ENCODE measurements around the gene PDCD1. TPM values are rescaled to one million over a fixed set of nuclear protein-coding genes. Genes with fewer than 3 reads are reported as not detected.

The PDCD1 gene
- total RNA-seq, 2 donors from 2014 or later, result 0.27 to 0.80 TPM

DNA sequence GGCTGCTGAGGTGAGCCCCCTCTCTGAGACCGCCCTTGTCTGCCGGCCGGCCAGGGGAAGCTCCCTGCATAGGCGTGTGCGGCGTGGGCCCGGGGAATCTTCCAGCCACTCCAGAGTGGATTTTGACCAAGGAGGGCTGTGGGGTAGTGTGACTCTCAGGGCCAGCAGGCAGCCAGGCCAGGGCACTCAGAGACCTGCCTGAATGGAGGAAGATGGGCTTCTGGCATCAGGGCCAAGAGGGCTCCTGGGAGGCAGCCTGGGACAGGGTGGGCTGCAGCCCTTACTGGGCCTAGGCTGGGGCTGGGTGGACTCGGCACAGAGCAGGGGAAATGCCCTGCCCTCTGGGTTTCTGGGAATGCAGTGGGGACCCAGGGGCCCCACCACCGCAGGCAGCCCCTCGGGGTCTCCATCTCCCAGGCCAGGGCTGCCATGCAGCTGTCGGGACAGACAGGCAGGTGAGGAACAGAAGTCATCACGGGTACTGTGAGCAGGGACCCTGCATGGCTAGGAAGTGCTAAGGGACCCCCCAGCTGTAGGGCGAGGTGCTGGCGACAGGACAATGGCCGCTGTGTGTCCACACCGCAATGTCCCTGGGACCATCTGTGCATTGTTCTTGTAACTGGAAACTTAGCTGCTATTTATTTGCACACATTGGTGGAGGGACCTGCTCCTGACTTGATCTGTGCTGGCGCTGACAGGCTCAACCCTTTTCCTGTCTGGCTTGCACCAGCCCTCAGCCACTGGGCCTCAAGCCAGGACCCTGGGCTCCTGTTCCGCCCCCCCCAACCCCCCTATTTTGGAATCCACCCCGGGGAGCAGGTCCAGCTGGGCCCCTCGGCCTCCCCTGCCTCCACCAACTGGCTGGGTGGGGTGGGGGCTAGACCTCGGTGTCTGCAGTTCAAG, 4.1 kb downstream of the PDCD1 start:
- H3K4me1 ChIP-seq (replicated peaks), result peaks cover 7% of the 10 kb centered on the region
- TF ChIP-seq POLR2A (IDR thresholded peaks at IDR 0.05) (no peak), POLR2AphosphoS5 (IDR thresholded peaks at IDR 0.05) (no peak)
- TF ChIP-seq, protein P1, sequence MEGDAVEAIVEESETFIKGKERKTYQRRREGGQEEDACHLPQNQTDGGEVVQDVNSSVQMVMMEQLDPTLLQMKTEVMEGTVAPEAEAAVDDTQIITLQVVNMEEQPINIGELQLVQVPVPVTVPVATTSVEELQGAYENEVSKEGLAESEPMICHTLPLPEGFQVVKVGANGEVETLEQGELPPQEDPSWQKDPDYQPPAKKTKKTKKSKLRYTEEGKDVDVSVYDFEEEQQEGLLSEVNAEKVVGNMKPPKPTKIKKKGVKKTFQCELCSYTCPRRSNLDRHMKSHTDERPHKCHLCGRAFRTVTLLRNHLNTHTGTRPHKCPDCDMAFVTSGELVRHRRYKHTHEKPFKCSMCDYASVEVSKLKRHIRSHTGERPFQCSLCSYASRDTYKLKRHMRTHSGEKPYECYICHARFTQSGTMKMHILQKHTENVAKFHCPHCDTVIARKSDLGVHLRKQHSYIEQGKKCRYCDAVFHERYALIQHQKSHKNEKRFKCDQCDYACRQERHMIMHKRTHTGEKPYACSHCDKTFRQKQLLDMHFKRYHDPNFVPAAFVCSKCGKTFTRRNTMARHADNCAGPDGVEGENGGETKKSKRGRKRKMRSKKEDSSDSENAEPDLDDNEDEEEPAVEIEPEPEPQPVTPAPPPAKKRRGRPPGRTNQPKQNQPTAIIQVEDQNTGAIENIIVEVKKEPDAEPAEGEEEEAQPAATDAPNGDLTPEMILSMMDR (IDR thresholded peaks at IDR 0.05), result no peak
- no peak for DNase-seq (ENCODE audit: low spot score)
- no peak overlapping the region for H3K4me3 ChIP-seq
- H3K36me3 ChIP-seq, result no peaks in the 10 kb centered on the region
- no peak overlapping the region for H3K27ac ChIP-seq
- intact Hi-C loops (cut with DNase I), result no loop called here
- WGBS, result 45% methylated on average over 17 of the region's 21 CpGs
- no peaks in the 10 kb centered on the region for H3K9me3 ChIP-seq
- no peaks in the 10 kb centered on the region for H3K27me3 ChIP-seq (replicated peaks; ENCODE audit: insufficient read depth)

DNA sequence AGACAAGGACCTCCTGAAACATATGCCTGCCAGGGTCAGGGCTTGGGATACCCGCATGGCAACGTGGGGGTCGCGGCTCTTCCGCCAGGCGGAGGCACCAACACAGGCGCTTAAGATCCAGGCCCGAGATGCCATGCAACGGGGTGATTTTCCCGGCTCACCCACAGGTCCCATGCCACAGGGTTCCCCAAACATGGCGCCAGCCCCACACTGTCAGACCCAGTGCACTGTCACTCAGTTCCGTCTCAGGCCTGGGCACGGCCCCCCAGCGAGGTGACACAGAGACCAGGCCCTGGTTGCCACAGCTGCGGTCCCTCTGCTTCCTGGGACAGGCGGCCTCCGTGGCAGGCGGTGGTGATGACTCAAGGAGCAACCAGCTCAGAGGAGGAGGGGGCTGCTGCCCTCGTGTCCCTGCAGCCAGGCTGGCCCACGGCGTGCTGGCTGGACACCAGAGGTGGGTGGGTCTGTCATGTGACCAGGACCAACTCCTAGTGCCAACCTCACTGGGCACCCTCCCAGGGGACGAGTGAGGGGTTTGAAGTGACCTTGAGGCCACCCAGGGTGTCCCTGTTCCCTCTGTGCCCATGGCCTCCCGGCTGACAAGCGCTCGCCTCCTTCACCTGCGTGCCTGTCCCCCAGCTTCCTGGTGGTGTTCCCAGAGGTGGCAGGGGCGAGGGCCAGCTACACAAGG, 4.9 kb downstream of the PDCD1 start:
- DNase-seq (ENCODE audit: low spot score), result no peak
- intact Hi-C loops (cut with DNase I), result no loop called here
- Histone ChIP-seq H3K4me3 (no peak overlapping the region), H3K36me3 (no peaks in the 10 kb centered on the region), H3K27me3 (replicated peaks; ENCODE audit: insufficient read depth) (no peaks in the 10 kb centered on the region), H3K27ac (no peak overlapping the region), H3K4me1 (replicated peaks) (peaks cover 7% of the 10 kb centered on the region), H3K9me3 (no peaks in the 10 kb centered on the region)
- WGBS, result 88% methylated on average over 21 of the region's 27 CpGs
- TF ChIP-seq, protein P1 (IDR thresholded peaks at IDR 0.05), result no peak
- TF ChIP-seq POLR2A (IDR thresholded peaks at IDR 0.05) (no peak), POLR2AphosphoS5 (IDR thresholded peaks at IDR 0.05) (no peak)

DNA sequence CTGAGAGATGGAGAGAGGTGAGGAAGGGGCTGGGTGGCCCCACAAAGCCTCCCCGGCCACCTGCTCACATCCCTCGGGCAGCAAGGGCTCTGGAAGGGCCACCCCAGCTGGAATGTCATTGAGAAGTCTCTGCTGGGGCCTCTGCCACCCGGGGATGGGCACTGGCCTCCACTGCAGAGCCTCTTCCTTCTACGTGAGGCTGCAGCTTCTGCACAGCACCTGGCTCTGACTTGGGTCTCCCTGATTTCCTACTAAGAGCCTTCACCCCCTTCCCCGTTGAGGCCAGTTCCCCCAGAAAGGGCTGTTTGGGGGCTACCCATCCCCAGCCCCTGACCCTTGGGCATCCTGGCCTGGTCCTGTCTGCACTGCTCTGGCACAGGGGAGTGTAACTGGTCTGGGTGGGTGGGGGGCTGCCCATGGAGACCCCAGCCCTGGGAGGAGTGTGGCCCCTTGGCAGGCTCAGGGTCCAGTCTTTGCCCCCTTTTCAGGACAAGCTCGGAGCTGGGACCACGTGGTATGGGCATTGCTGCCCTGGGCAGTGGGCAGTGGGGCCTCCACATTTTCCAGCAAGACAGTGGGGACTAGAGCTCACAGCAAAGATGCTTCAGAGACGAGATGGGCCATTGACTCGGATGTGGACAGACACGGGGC, 5.6 kb downstream of the PDCD1 start:
- Histone ChIP-seq H3K27ac (no peak overlapping the region), H3K9me3 (no peaks in the 10 kb centered on the region), H3K36me3 (no peaks in the 10 kb centered on the region), H3K27me3 (replicated peaks; ENCODE audit: insufficient read depth) (no peaks in the 10 kb centered on the region), H3K4me1 (replicated peaks) (peaks cover 7% of the 10 kb centered on the region), H3K4me3 (no peak overlapping the region)
- TF ChIP-seq POLR2A (IDR thresholded peaks at IDR 0.05), result no peak
- TF ChIP-seq POLR2AphosphoS5 (IDR thresholded peaks at IDR 0.05), result no peak
- TF ChIP-seq, protein P1 (IDR thresholded peaks at IDR 0.05), result no peak
- no peak for DNase-seq (ENCODE audit: low spot score)
- over 99% methylated on average over 10 of the region's 10 CpGs for WGBS
- intact Hi-C loops (cut with DNase I), result no loop called here

DNA sequence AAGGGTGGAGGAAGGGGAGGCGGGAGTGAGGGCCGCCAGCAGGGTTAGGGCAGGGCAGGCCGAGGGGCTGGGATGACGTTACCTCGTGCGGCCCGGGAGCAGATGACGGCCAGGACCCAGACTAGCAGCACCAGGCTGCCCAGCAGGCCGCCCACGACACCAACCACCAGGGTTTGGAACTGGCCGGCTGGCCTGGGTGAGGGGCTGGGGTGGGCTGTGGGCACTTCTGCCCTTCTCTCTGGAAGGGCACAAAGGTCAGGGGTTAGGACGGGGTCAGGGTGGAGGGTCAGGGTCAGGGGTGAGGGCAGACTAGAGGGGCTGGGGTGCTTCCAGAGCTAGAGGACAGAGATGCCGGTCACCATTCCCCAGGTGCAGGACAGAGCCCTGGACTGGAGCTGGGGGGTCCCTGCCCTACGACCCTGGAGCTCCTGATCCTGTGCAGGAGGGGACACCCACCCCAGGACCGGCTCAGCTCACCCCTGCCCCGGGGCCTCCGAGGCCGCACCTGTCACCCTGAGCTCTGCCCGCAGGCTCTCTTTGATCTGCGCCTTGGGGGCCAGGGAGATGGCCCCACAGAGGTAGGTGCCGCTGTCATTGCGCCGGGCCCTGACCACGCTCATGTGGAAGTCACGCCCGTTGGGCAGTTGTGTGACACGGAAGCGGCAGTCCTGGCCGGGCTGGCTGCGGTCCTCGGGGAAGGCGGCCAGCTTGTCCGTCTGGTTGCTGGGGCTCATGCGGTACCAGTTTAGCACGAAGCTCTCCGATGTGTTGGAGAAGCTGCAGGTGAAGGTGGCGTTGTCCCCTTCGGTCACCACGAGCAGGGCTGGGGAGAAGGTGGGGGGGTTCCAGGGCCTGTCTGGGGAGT, 6.3 kb downstream of the PDCD1 start:
- H3K4me1 ChIP-seq (replicated peaks), result peaks cover 7% of the 10 kb centered on the region
- intact Hi-C loops (cut with DNase I), result no loop called here
- no peaks in the 10 kb centered on the region for H3K36me3 ChIP-seq
- no peak overlapping the region for H3K27ac ChIP-seq
- no peak overlapping the region for H3K4me3 ChIP-seq
- H3K9me3 ChIP-seq, result no peaks in the 10 kb centered on the region
- no peak for DNase-seq (ENCODE audit: low spot score)
- TF ChIP-seq POLR2AphosphoS5 (IDR thresholded peaks at IDR 0.05), result no peak
- H3K27me3 ChIP-seq (replicated peaks; ENCODE audit: insufficient read depth), result no peaks in the 10 kb centered on the region
- 95% methylated on average over 39 of the region's 39 CpGs for WGBS
